ENCODE results near the gene IPO7.
A peak's percentile ranks its signal among the peaks of the same experiment; 100 is the strongest.
"Not testable (repeated sequence)": the region's sequence is repeated elsewhere in the genome, so short reads cannot be mapped to it uniquely, and the experiment has no call there.

Gene IPO7

GRCh38 chr11:9399466-9399865 lies 15.0 kb downstream of the IPO7 start:
- no peak for DNase-seq

GRCh38 chr11:9401884-9402283 lies 17.4 kb downstream of the IPO7 start:
- DNase-seq = not testable (repeated sequence)

- DNase-seq = no peak
Measured at GRCh38 chr11:9428706-9429105, 44.3 kb downstream of the IPO7 start.

GRCh38 chr11:9438611-9439010 lies 54.2 kb downstream of the IPO7 start:
- DNase-seq = no peak

- no peak for DNase-seq
Measured at GRCh38 chr11:9446230-9446629, 61.8 kb downstream of the IPO7 start.

GRCh38 chr11:9448576-9449352 lies 64.3 kb downstream of the IPO7 start:
- no peak for DNase-seq

GRCh38 chr11:9452023-9452422 lies 67.6 kb downstream of the IPO7 start:
- not testable (repeated sequence) for DNase-seq

GRCh38 chr11:9455722-9456121 lies 71.3 kb downstream of the IPO7 start:
- DNase-seq = no peak

- peak; percentile 25 for DNase-seq
Measured at GRCh38 chr11:9459667-9460321, 75.3 kb downstream of the IPO7 start.

- peak; percentile 100 for DNase-seq
Measured at GRCh38 chr11:9460322-9461062, 76.0 kb downstream of the IPO7 start, which contains the start of gene ZNF143. TSS of gene ZNF143 (plus strand) at chr11:9461012. CDS start at chr11:9471309, 10,297 bp downstream.

GRCh38 chr11:9461063-9461759 lies 76.8 kb downstream of the IPO7 start:
- DNase-seq = peak; percentile 59

- DNase-seq = no peak
Measured at GRCh38 chr11:9461760-9462134, 77.3 kb downstream of the IPO7 start.

GRCh38 chr11:9462172-9462799 lies 77.8 kb downstream of the IPO7 start:
- no peak for DNase-seq

GRCh38 chr11:9462806-9463537 lies 78.5 kb downstream of the IPO7 start:
- DNase-seq = no peak

GRCh38 chr11:9470765-9471164 lies 86.3 kb downstream of the IPO7 start:
- DNase-seq = no peak

- DNase-seq = no peak
Measured at GRCh38 chr11:9473408-9473807, 89.0 kb downstream of the IPO7 start.

GRCh38 chr11:9479899-9480298 lies 95.4 kb downstream of the IPO7 start:
- DNase-seq = no peak

- no peak for DNase-seq
Measured at GRCh38 chr11:9489080-9489765, 104.8 kb downstream of the IPO7 start.

GRCh38 chr11:9490376-9490775 lies 105.9 kb downstream of the IPO7 start:
- DNase-seq = no peak

- DNase-seq = no peak
Measured at GRCh38 chr11:9493492-9493891, 109.0 kb downstream of the IPO7 start.

GRCh38 chr11:9494316-9494715 lies 109.9 kb downstream of the IPO7 start:
- DNase-seq = no peak

All from activated T-cell treated with anti-CD3 and anti-CD28 coated beads for 4 hours (primary cell).